BJ (cell line): ENCODE results near the gene FTH1. TPM values are rescaled to one million over a fixed set of nuclear protein-coding genes. Genes with fewer than 3 reads are reported as not detected.

Experiments
- CTCF ChIA-PET: fragments of 350-600 bp; formaldehyde crosslinking; extraction: SDS; loops from one replicate; lab custom pipeline; 2021; ENCODE audit warnings: antibody characterized with exemption, inconsistent platforms; lab: Yijun Ruan, JAX
- POLR2A ChIA-PET: fragments of 300-600 bp; sonication (Branson Sonifier 250); formaldehyde crosslinking; extraction: SDS; loops from one replicate; lab custom pipeline; 2021; ENCODE audit warnings: antibody characterized with exemption; lab: Charles Lee
- DNase-seq: peaks from one replicate; pipeline ENCODE4 v3.0.0-alpha.2; 2011; ENCODE audit warnings: low read depth
- H3K27me3 ChIP-seq: 2 replicates; pipeline ENCODE4 v1.6.0; 2011; ENCODE audit warnings: low read length; ENCODE audit not compliant: control insufficient read depth, insufficient read depth
- H3K36me3 ChIP-seq: 2 replicates; pipeline ENCODE4 v1.5.1; 2011; ENCODE audit warnings: low read length; ENCODE audit not compliant: control insufficient read depth, insufficient read depth
- H3K4me3 ChIP-seq: 2 replicates; pipeline ENCODE4 v1.5.1; 2011; ENCODE audit warnings: low read depth, mild to moderate bottlenecking, control low read depth, low read length
- polyA plus RNA-seq: library from polyadenylated mRNA; depleted of rRNA; stranded (reverse); fragments of >200 nt; gene quantifications from 2 replicates; pipeline ENCODE4 v1.2.3, GENCODE V29; 2011
- TF ChIP-seq, protein P1 (sequence below): IDR thresholded peaks from 2 replicates; pipeline ENCODE4 v1.5.1; 2011; ENCODE audit warnings: low read depth, mild to moderate bottlenecking, control low read depth, inconsistent platforms, low read length, moderate library complexity; ENCODE audit not compliant: insufficient read depth

FTH1 gene
- polyA plus RNA-seq, 1 experiment = 1,472 TPM

DNA sequence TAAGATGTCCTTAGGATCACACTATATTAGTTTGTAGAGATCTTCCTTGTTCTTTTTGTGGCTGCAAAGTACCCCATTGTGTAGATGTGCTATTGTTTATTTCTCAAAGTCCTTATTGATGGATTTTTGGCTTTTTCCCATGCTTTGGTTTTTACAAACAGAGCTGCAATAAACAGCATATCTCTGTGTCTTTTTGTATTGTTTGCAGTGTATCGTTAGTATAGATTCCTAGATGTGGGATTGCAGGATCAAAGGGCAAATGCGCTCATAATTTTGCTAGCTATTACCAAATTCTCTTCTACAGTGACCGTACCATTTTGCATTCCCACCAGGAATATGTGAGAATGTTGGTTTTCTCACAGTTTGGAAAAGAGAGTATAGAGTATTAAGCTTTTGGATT is 27.5 kb upstream of the FTH1 start:
- no peak for DNase-seq
- POLR2A ChIA-PET = no interaction called here
- no peaks in the 10 kb centered on the region for H3K36me3 ChIP-seq
- H3K4me3 ChIP-seq = no peak overlapping the region
- CTCF ChIA-PET = interaction anchor here (0.9 to 1.3 kb wide), 2 partner anchors 10 to 15 kb away, joined by 4 read pairs; no protein-coding TSS in a partner anchor
- no peaks in the 10 kb centered on the region for H3K27me3 ChIP-seq
- TF ChIP-seq, protein P1, sequence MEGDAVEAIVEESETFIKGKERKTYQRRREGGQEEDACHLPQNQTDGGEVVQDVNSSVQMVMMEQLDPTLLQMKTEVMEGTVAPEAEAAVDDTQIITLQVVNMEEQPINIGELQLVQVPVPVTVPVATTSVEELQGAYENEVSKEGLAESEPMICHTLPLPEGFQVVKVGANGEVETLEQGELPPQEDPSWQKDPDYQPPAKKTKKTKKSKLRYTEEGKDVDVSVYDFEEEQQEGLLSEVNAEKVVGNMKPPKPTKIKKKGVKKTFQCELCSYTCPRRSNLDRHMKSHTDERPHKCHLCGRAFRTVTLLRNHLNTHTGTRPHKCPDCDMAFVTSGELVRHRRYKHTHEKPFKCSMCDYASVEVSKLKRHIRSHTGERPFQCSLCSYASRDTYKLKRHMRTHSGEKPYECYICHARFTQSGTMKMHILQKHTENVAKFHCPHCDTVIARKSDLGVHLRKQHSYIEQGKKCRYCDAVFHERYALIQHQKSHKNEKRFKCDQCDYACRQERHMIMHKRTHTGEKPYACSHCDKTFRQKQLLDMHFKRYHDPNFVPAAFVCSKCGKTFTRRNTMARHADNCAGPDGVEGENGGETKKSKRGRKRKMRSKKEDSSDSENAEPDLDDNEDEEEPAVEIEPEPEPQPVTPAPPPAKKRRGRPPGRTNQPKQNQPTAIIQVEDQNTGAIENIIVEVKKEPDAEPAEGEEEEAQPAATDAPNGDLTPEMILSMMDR = no peak

DNA sequence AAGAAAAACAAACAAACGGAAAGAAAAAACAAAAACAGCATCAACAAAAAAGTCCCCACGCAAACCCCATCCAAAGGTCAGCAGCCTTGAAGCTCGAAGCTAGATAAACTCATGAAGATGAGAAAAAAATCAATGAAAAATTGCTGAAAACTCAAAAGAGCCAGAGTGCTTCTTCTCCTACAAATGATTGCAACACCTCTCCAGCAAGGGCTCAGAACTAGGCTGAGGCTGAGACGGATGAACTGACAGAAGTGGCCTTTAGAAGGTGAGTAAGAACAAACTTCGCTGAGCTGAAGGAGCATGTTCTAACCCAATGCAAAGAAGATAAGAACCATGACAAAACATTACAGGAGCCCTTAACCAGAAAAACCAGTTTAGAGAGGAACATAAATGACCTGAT is 18.4 kb upstream of the FTH1 start:
- POLR2A ChIA-PET = no interaction called here
- CTCF ChIA-PET = no interaction called here
- Histone ChIP-seq H3K4me3 (no peak overlapping the region), H3K36me3 (no peaks in the 10 kb centered on the region), H3K27me3 (no peaks in the 10 kb centered on the region)
- TF ChIP-seq, protein P1 = no peak
- DNase-seq = no peak

DNA sequence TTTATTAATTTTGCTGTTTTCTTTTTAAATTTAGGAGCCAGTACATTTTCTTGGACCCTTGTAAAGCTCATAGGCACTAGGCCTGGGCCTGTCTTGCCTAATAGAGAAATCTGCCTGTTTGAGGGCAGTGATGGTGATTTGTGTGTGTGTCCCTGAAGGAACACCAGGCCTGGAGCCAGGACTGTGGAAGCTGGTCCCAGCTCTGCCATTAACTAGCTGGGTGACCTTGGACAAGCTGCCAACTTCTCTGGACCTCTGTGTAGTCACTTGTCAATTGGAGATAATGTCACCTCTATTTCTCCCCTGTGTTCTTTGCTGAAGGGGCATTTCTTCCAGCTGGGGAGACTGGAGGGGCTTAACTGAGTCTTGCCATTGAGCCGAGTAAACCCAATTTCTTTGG is 16.0 kb upstream of the FTH1 start:
- DNase-seq = no peak
- Histone ChIP-seq H3K27me3 (no peaks in the 10 kb centered on the region), H3K36me3 (no peaks in the 10 kb centered on the region), H3K4me3 (no peak overlapping the region)
- POLR2A ChIA-PET = no interaction called here
- TF ChIP-seq, protein P1 = no peak
- CTCF ChIA-PET = interaction anchor here (1.1 kb wide), 1 partner anchor 99 kb away, joined by 5 read pairs; no protein-coding TSS in a partner anchor

DNA sequence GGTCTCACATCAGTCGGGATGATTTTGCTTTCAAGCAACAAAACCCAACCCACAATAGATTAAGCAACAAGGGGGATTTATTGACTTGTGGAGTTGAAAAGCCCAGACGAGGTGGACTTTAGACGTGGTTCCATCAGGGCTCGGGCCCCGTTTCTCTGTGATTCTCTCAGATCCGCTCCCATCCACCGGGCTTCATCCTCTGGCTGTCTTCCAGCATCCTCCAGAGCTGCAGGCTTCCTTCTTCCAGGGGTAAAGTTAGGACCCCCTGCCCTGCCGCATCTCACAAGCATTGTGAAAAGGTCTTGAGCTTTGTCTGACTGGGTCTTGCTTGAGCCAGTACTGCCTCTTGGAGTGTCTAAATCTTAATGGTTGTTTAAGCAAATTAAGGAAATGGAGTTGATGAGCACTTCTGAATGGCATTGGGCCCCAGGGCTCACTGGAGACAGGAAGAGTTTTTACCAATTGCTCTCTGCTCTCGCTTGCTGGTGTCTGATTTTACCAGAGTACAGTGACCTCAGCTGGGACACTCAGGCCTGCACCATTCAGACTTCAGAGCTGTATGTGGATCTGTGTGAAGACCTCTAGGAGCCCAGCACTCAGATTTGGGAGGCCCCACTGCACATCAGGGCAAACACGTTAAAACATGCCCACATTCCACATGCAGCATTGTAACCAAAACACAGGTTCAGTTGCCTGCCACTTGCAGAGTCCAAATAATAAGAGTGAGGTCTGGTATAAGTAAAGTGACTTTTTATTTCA is 13.5 kb upstream of the FTH1 start:
- Histone ChIP-seq H3K27me3 (no peaks in the 10 kb centered on the region), H3K4me3 (no peak overlapping the region), H3K36me3 (no peaks in the 10 kb centered on the region)
- TF ChIP-seq, protein P1 = no peak
- ChIA-PET CTCF (interaction anchor here (0.6 to 0.8 kb wide), 2 partner anchors 11 to 100 kb away, joined by 3 to 4 read pairs; no protein-coding TSS in a partner anchor), POLR2A (interaction anchor here (1.0 kb wide), 1 partner anchor 8 kb away, joined by 6 read pairs; no protein-coding TSS in a partner anchor)
- no peak for DNase-seq
